ENCODE measurements around the gene KCNMA1.

Gene KCNMA1

DNA sequence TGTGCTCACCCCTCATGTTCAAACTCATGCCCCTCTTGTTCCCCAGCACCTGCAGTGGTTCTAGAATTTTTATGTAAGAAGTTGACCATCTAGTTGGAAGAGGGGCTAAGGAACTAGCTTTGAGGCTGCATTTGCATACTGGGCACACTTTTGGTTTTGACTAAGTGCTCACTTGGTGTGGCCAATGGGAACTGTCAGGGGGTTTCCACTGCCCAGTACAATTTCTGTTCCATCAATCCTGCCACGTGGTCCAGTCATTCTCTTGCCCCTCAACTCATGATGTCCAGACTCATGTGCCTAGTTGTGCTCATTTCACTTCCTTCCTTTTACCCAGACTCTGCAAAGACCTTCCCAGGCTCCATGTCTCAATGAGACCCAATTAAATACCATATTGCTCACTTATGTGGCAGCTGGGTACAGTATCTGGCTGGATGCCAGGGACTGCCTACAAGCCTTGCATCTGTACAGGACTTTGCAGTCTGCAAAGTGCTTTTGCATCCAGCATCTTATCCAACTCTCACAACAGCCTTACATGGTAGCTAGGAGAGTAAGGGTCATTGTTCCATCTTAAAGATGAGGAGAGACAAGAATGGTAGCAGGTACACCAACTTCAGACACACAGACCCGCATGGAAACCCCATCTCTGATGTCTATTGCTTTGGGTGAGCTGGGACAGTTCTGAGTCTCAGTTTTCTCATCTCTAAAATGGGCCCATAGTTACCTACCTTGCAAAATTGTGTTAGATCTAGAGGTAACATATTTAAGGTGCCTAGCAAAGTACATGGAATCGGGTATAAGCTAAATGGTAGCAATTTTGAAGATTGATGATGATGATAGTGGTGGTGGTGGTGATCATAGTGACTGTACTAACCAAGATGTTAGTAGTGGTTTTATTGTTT, 30.1 kb upstream of the KCNMA1 start:
- no peaks in the 10 kb centered on the region for H3K27me3 ChIP-seq (replicated peaks; ENCODE audit: control insufficient read depth, insufficient read depth, low read length)
- TF ChIP-seq, protein P1, sequence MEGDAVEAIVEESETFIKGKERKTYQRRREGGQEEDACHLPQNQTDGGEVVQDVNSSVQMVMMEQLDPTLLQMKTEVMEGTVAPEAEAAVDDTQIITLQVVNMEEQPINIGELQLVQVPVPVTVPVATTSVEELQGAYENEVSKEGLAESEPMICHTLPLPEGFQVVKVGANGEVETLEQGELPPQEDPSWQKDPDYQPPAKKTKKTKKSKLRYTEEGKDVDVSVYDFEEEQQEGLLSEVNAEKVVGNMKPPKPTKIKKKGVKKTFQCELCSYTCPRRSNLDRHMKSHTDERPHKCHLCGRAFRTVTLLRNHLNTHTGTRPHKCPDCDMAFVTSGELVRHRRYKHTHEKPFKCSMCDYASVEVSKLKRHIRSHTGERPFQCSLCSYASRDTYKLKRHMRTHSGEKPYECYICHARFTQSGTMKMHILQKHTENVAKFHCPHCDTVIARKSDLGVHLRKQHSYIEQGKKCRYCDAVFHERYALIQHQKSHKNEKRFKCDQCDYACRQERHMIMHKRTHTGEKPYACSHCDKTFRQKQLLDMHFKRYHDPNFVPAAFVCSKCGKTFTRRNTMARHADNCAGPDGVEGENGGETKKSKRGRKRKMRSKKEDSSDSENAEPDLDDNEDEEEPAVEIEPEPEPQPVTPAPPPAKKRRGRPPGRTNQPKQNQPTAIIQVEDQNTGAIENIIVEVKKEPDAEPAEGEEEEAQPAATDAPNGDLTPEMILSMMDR (IDR thresholded peaks at IDR 0.05; ENCODE audit: insufficient read depth, low read length, poor library complexity, severe bottlenecking): no peak
- DNase-seq (ENCODE audit: extremely low read depth, insufficient read length): no peak
- H3K4me3 ChIP-seq (replicated peaks; ENCODE audit: low read depth, low read length): no peak overlapping the region
- no peaks in the 10 kb centered on the region for H3K36me3 ChIP-seq (ENCODE audit: control insufficient read depth, insufficient read depth, low read length)

DNA sequence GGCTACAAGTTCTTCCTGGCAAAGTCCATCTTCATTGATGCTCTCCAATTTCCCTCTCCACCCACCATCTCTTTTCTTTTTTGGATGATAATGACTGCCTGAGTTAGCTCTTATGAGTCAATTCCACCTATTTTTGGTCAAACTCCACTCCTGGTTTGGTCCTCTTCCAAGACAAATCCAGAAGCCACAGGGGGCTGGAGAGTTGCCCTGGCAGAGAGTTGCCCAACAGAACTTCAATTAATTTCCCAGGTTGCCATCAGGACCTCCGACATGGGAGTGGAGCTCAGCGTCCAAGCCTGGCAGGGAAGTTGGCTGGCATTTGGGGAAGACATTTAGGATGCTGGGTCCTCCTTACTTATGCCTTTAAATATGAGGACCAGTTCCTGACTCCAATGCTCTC, 29.2 kb upstream of the KCNMA1 start:
- no peaks in the 10 kb centered on the region for H3K36me3 ChIP-seq (ENCODE audit: control insufficient read depth, insufficient read depth, low read length)
- H3K4me3 ChIP-seq (replicated peaks; ENCODE audit: low read depth, low read length): no peak overlapping the region
- no peaks in the 10 kb centered on the region for H3K27me3 ChIP-seq (replicated peaks; ENCODE audit: control insufficient read depth, insufficient read depth, low read length)
- DNase-seq (ENCODE audit: extremely low read depth, insufficient read length): no peak
- TF ChIP-seq, protein P1 (IDR thresholded peaks at IDR 0.05; ENCODE audit: insufficient read depth, low read length, poor library complexity, severe bottlenecking): no peak

- no peaks in the 10 kb centered on the region for H3K27me3 ChIP-seq (replicated peaks; ENCODE audit: control insufficient read depth, insufficient read depth, low read length)
- no peak for DNase-seq (ENCODE audit: extremely low read depth, insufficient read length)
- no peak overlapping the region for H3K4me3 ChIP-seq (replicated peaks; ENCODE audit: low read depth, low read length)
- TF ChIP-seq, protein P1 (IDR thresholded peaks at IDR 0.05; ENCODE audit: insufficient read depth, low read length, poor library complexity, severe bottlenecking): no peak
- H3K36me3 ChIP-seq (ENCODE audit: control insufficient read depth, insufficient read depth, low read length): no peaks in the 10 kb centered on the region
These were observed 27.1 kb upstream of the KCNMA1 start for GRCh38 chr10:77664696-77665095.

DNA sequence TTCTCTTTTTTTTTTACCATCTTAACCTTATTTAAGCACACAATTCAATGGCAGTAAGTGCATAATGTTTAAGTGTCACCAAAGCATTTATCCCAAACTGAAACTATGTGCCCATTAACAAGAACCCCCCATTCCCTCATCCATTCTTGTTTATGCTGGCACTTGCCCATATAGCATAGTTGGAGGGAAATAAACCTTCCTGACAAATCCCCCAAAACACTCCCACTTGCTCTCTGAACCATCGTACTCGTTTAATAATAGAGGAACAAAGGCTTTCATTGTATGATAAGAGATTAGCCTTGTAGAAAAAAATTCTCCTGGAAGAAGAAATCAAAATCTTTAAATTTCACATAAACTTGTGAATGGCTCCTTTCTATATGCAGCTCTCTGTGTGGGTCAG, 26.4 kb upstream of the KCNMA1 start:
- TF ChIP-seq, protein P1 (IDR thresholded peaks at IDR 0.05; ENCODE audit: insufficient read depth, low read length, poor library complexity, severe bottlenecking): no peak
- DNase-seq (ENCODE audit: extremely low read depth, insufficient read length): no peak
- H3K36me3 ChIP-seq (ENCODE audit: control insufficient read depth, insufficient read depth, low read length): no peaks in the 10 kb centered on the region
- H3K4me3 ChIP-seq (replicated peaks; ENCODE audit: low read depth, low read length): no peak overlapping the region
- H3K27me3 ChIP-seq (replicated peaks; ENCODE audit: control insufficient read depth, insufficient read depth, low read length): no peaks in the 10 kb centered on the region

GRCh38 chr10:77661674-77662073, 24.1 kb upstream of the KCNMA1 start:
- H3K4me3 ChIP-seq (replicated peaks; ENCODE audit: low read depth, low read length): no peak overlapping the region
- TF ChIP-seq, protein P1 (IDR thresholded peaks at IDR 0.05; ENCODE audit: insufficient read depth, low read length, poor library complexity, severe bottlenecking): no peak
- no peak for DNase-seq (ENCODE audit: extremely low read depth, insufficient read length)

More at GRCh38 chr10:77661674-77662073, 24.1 kb upstream of the KCNMA1 start:
- H3K36me3 ChIP-seq (ENCODE audit: control insufficient read depth, insufficient read depth, low read length): no peaks in the 10 kb centered on the region
- H3K27me3 ChIP-seq (replicated peaks; ENCODE audit: control insufficient read depth, insufficient read depth, low read length): no peaks in the 10 kb centered on the region
